Stomach (tissue), 4 donors: ENCODE results near the gene TM9SF2.

Experiments used
- EP300 ChIP-seq: sonication (generic); formaldehyde crosslinking; IDR thresholded peaks from one replicate; pipeline ENCODE4 v1.6.1; 2017; ENCODE audit warnings: antibody characterized with exemption
- POLR2A ChIP-seq, 4 donors: fragments of 450-650 bp; IDR thresholded peaks; one replicate each; pipeline ENCODE4 v1.6.1; 2016; ENCODE audit warnings: antibody characterized with exemption in 4 of 4, control low read depth in 2 of 4, mild to moderate bottlenecking in 1 of 4, moderate library complexity in 1 of 4
- POLR2AphosphoS5 ChIP-seq, 3 donors: sonication (generic); formaldehyde crosslinking; IDR thresholded peaks; one replicate each; pipeline ENCODE4 v1.6.1; 2016; ENCODE audit warnings: antibody characterized with exemption in 3 of 3
- TF ChIP-seq, protein P1 (sequence below), 7 experiments: fragments of 450-650 bp in 4 of 7; fragments of 200-600 bp in 3 of 7; sonication (generic) in 3 of 7; IDR thresholded peaks; one replicate each; pipeline ENCODE4 v1.5.1; 2016 to 2019; ENCODE audit warnings: antibody characterized with exemption in 7 of 7, control low read depth in 2 of 7, mild to moderate bottlenecking in 1 of 7

DNA sequence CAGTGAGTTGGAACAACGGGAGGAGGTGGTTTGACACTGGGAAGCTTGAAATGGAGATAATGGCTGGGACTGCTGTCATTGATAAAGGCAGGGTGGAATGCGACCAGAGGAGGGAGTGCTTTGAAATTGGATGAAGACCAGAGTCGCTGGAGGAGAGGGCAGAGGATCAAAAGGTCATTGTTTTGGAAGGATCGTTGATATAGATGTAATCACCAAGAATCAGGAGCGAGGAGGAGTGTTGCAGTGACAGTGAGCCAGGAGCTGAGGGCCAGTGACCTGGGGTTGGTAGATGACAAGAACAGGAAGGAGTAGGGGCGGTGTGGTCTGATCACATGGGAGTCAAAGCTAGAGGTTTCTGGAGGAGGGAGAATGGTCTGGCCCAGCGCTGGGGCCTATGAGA lies 25.3 kb downstream of the TM9SF2 start:
- no peak for TF ChIP-seq POLR2A (IDR thresholded peaks at IDR 0.05)
- no peak for TF ChIP-seq POLR2AphosphoS5 (IDR thresholded peaks at IDR 0.05)
- TF ChIP-seq, protein P1, sequence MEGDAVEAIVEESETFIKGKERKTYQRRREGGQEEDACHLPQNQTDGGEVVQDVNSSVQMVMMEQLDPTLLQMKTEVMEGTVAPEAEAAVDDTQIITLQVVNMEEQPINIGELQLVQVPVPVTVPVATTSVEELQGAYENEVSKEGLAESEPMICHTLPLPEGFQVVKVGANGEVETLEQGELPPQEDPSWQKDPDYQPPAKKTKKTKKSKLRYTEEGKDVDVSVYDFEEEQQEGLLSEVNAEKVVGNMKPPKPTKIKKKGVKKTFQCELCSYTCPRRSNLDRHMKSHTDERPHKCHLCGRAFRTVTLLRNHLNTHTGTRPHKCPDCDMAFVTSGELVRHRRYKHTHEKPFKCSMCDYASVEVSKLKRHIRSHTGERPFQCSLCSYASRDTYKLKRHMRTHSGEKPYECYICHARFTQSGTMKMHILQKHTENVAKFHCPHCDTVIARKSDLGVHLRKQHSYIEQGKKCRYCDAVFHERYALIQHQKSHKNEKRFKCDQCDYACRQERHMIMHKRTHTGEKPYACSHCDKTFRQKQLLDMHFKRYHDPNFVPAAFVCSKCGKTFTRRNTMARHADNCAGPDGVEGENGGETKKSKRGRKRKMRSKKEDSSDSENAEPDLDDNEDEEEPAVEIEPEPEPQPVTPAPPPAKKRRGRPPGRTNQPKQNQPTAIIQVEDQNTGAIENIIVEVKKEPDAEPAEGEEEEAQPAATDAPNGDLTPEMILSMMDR (IDR thresholded peaks at IDR 0.05) = no peak
- no peak for TF ChIP-seq EP300
